CD14-positive monocyte (primary cell): Measurements from ENCODE around the gene TBC1D32. TPM values are rescaled to one million over a fixed set of nuclear protein-coding genes. Genes with fewer than 3 reads are reported as not detected.

Experiments used
- DNase-seq, 3 donors: peaks; one replicate each; pipeline ENCODE4 v3.0.0-alpha.2; 2011 to 2022
- H2AFZ ChIP-seq: 2 replicates; pipeline ENCODE4 v1.6.0; 2012; ENCODE audit warnings: mild to moderate bottlenecking, low read depth, low read length, inconsistent platforms; ENCODE audit not compliant: insufficient read depth, poor library complexity, severe bottlenecking
- H3K27ac ChIP-seq, 2 donors: 1 replicate in 1 of 2; 2 replicates in 1 of 2; pipeline ENCODE4 v1.5.1; 2012 to 2013; ENCODE audit warnings: low read length in 2 of 2, control low read depth in 1 of 2, inconsistent platforms in 1 of 2, low read depth in 1 of 2, mild to moderate bottlenecking in 1 of 2
- H3K27me3 ChIP-seq, 2 donors: one replicate each; pipeline versions ENCODE4 v1.6.0 to v1.6.1; 2011 to 2013; ENCODE audit warnings: low read length in 2 of 2; ENCODE audit not compliant: control insufficient read depth in 2 of 2, insufficient read depth in 2 of 2
- H3K36me3 ChIP-seq, 2 donors: replicated peaks in 1 of 2; 1 replicate in 1 of 2; 2 replicates in 1 of 2; pipeline versions ENCODE4 v1.5.1 to v1.6.1; 2012 to 2013; ENCODE audit warnings: low read length in 2 of 2, control low read depth in 1 of 2, inconsistent platforms in 1 of 2, mild to moderate bottlenecking in 1 of 2; ENCODE audit not compliant: insufficient read depth in 2 of 2, control insufficient read depth in 1 of 2
- H3K4me1 ChIP-seq, 2 donors: 1 replicate in 1 of 2; 2 replicates in 1 of 2; pipeline versions ENCODE4 v1.5.1 to v1.6.1; 2012 to 2013; ENCODE audit warnings: low read length in 2 of 2, control low read depth in 1 of 2, inconsistent platforms in 1 of 2, mild to moderate bottlenecking in 1 of 2, moderate library complexity in 1 of 2; ENCODE audit not compliant: insufficient read depth in 2 of 2, control insufficient read depth in 1 of 2
- H3K4me2 ChIP-seq: replicated peaks from 2 replicates; pipeline ENCODE3; 2012; ENCODE audit warnings: low read length, moderate library complexity, mild to moderate bottlenecking; ENCODE audit not compliant: poor library complexity, severe bottlenecking; ENCODE audit errors: extremely low read depth
- H3K4me3 ChIP-seq, 3 experiments: fragments of 200-600 bp in 1 of 3; sonication (generic) in 1 of 3; replicated peaks in 1 of 3; 1 replicate in 2 of 3; 2 replicates in 1 of 3; pipeline ENCODE4 v1.5.1; 2011 to 2013; ENCODE audit warnings: low read length in 3 of 3, mild to moderate bottlenecking in 3 of 3, control low read depth in 2 of 3, low read depth in 2 of 3, inconsistent platforms in 1 of 3, moderate library complexity in 1 of 3
- H3K79me2 ChIP-seq: 2 replicates; pipeline ENCODE4 v1.6.0; 2012; ENCODE audit warnings: mild to moderate bottlenecking, control low read depth, inconsistent platforms, low read length, moderate library complexity; ENCODE audit not compliant: insufficient read depth
- H3K9ac ChIP-seq: 2 replicates; pipeline ENCODE4 v1.6.0; 2017; ENCODE audit warnings: low read length, mild to moderate bottlenecking; ENCODE audit not compliant: insufficient read depth, poor library complexity, severe bottlenecking
- H3K9me3 ChIP-seq, 2 donors: replicated peaks in 1 of 2; 1 replicate in 1 of 2; 2 replicates in 1 of 2; pipeline versions ENCODE4 v1.5.1 to v1.6.1; 2012 to 2013; ENCODE audit warnings: low read length in 2 of 2, control low read depth in 1 of 2; ENCODE audit not compliant: control insufficient read depth in 1 of 2, insufficient read depth in 1 of 2
- H4K20me1 ChIP-seq: 2 replicates; pipeline ENCODE4 v1.6.0; 2012; ENCODE audit warnings: mild to moderate bottlenecking, low read length, control low read depth, moderate library complexity; ENCODE audit not compliant: insufficient read depth
- H3K27ac Mint-ChIP-seq, 7 donors: one replicate each; pipeline ENCODE4 v1.8.0; 2020; ENCODE audit warnings: mild to moderate bottlenecking in 7 of 7, mixed read lengths in 7 of 7, moderate library complexity in 6 of 7, inconsistent platforms in 2 of 7
- H3K27me3 Mint-ChIP-seq, 3 donors: one replicate each; pipeline ENCODE4 v1.8.0; 2021 to 2022; ENCODE audit warnings: low read depth in 3 of 3, mild to moderate bottlenecking in 3 of 3, mixed read lengths in 3 of 3, moderate library complexity in 3 of 3, inconsistent platforms in 1 of 3
- H3K36me3 Mint-ChIP-seq, 2 donors: one replicate each; pipeline ENCODE4 v1.8.0; 2020; ENCODE audit warnings: mixed read lengths in 2 of 2, inconsistent platforms in 1 of 2, mild to moderate bottlenecking in 1 of 2
- H3K4me1 Mint-ChIP-seq: one replicate; pipeline ENCODE4 v1.8.0; 2020; ENCODE audit warnings: mild to moderate bottlenecking, mixed read lengths
- H3K4me3 Mint-ChIP-seq, 2 donors: one replicate each; pipeline ENCODE4 v1.8.0; 2020; ENCODE audit warnings: mild to moderate bottlenecking in 2 of 2, mixed read lengths in 2 of 2, moderate library complexity in 1 of 2
- H3K9me3 Mint-ChIP-seq, 7 donors: one replicate each; pipeline ENCODE4 v1.8.0; 2020 to 2022; ENCODE audit warnings: mixed read lengths in 7 of 7, mild to moderate bottlenecking in 6 of 7, moderate library complexity in 6 of 7, inconsistent platforms in 2 of 7
- WGBS: methylation state at CpG from one replicate; pipeline ENCODE4 v1.1.5; 2013; ENCODE audit warnings: missing lambda C conversion rate; ENCODE audit not compliant: insufficient coverage; 5-methylcytosine and 5-hydroxymethylcytosine counted together
- intact Hi-C, 2 donors: fragments of 100-400 bp; cut with micrococcal nuclease; formaldehyde crosslinking; loops; one replicate each; pipeline versions ENCODE4 v1.15.0 to v1.15.1; 2023
- polyA plus RNA-seq, 3 donors: library from polyadenylated mRNA; depleted of rRNA in 1 of 3; unstranded in 2 of 3; stranded (reverse) in 1 of 3; fragments of 300-500 nt in 2 of 3; fragments of >200 nt in 1 of 3; fragmentation: Illumina TruSeq in 2 of 3; gene quantifications; 1 replicate in 2 of 3; 2 replicates in 1 of 3; pipeline ENCODE4 v1.2.3, GENCODE V29; 2012 to 2021
- TF ChIP-seq, protein P1 (sequence below): fragments of 200-600 bp; IDR thresholded peaks from one replicate; pipeline ENCODE4 v1.8.0; 2022; ENCODE audit warnings: antibody characterized with exemption, mild to moderate bottlenecking

The TBC1D32 gene
- polyA plus RNA-seq, 3 donors = 0.23 to 0.64 TPM; not detected in 1

DNA sequence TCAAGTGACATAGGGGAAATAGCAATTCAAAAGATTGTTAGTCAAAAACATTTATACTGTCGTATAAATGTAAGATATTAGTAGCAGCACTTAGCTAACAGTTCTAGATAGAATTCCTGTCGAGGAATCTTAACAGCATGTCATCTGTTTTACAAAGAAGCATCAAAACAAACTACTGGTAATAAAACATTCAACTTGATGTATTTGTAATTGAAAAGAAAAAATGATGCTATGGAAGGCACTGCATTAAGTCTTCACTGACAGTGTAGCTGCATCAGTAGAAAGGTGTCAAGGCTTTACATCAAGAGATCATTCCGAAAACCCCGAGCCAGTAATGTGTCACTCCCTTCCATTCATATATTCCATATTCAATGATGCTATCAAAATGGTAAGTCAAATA, 223.5 kb downstream of the TBC1D32 start:
- Mint-ChIP-seq H3K4me3 (no peak overlapping the region), H3K27me3 (no peaks in the 10 kb centered on the region), H3K4me1 (no peaks in the 10 kb centered on the region), H3K9me3 (peaks cover 0 to 2% (median 0%) of the 10 kb centered on the region in 7 donors), H3K27ac (no peak overlapping the region), H3K36me3 (no peaks in the 10 kb centered on the region)
- Histone ChIP-seq H3K4me2 (no peak overlapping the region), H3K36me3 (no peaks in the 10 kb centered on the region), H3K27ac (no peak overlapping the region), H3K9me3 (no peaks in the 10 kb centered on the region), H3K4me1 (no peaks in the 10 kb centered on the region), H2AFZ (no peak overlapping the region), H3K4me3 (no peak overlapping the region), H3K9ac (no peak overlapping the region), H4K20me1 (no peaks in the 10 kb centered on the region), H3K79me2 (no peaks in the 10 kb centered on the region), H3K27me3 (no peaks in the 10 kb centered on the region)
- intact Hi-C loops = no loop called here
- DNase-seq = no peak
- WGBS = no CpG with 5 or more reads among the region's 4 CpGs
- TF ChIP-seq, protein P1, sequence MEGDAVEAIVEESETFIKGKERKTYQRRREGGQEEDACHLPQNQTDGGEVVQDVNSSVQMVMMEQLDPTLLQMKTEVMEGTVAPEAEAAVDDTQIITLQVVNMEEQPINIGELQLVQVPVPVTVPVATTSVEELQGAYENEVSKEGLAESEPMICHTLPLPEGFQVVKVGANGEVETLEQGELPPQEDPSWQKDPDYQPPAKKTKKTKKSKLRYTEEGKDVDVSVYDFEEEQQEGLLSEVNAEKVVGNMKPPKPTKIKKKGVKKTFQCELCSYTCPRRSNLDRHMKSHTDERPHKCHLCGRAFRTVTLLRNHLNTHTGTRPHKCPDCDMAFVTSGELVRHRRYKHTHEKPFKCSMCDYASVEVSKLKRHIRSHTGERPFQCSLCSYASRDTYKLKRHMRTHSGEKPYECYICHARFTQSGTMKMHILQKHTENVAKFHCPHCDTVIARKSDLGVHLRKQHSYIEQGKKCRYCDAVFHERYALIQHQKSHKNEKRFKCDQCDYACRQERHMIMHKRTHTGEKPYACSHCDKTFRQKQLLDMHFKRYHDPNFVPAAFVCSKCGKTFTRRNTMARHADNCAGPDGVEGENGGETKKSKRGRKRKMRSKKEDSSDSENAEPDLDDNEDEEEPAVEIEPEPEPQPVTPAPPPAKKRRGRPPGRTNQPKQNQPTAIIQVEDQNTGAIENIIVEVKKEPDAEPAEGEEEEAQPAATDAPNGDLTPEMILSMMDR = no peak

DNA sequence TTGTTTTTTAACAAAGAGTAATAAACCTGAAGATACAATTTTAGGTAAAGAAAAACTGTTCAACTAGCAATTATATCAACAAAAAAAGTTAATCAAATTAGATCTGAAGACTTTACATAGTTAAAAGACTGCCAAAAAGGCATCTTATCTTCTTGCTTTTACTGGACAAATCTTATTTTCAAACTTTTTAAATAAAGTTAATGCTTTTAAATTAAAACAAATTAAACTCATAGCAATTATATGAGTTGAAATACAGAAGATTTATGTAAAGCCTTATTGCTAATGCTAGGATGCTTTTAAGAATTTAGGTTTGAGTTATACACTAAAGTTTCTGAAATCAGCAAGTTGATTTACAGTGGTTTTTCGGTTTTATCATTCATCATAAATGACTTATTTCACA, 227.3 kb downstream of the TBC1D32 start:
- no peaks in the 10 kb centered on the region for H3K79me2 ChIP-seq
- H3K27ac ChIP-seq = no peak overlapping the region
- H3K27me3 Mint-ChIP-seq = no peaks in the 10 kb centered on the region
- no peak overlapping the region for H3K27ac Mint-ChIP-seq
- H3K9me3 ChIP-seq = no peaks in the 10 kb centered on the region
- H3K4me2 ChIP-seq = no peak overlapping the region
- intact Hi-C loops = no loop called here
- H3K4me3 Mint-ChIP-seq = no peak overlapping the region
- no peaks in the 10 kb centered on the region for H3K27me3 ChIP-seq
- H3K4me1 Mint-ChIP-seq = no peaks in the 10 kb centered on the region
- H3K4me3 ChIP-seq = no peak overlapping the region
- H4K20me1 ChIP-seq = no peaks in the 10 kb centered on the region
- H2AFZ ChIP-seq = no peak overlapping the region
- H3K9ac ChIP-seq = no peak overlapping the region
- no peaks in the 10 kb centered on the region for H3K4me1 ChIP-seq
- WGBS = no CpG with 5 or more reads among the region's 1 CpG
- H3K9me3 Mint-ChIP-seq = peaks cover 0 to 7% (median 2%) of the 10 kb centered on the region in 7 donors
- H3K36me3 ChIP-seq = no peaks in the 10 kb centered on the region
- TF ChIP-seq, protein P1 = no peak
- no peak for DNase-seq
- no peaks in the 10 kb centered on the region for H3K36me3 Mint-ChIP-seq
